ENCODE results near the gene SPG11.
"Not testable (repeated sequence)": the region's sequence is repeated elsewhere in the genome, so short reads cannot be mapped to it uniquely, and the experiment has no call there.

The SPG11 gene

DNA sequence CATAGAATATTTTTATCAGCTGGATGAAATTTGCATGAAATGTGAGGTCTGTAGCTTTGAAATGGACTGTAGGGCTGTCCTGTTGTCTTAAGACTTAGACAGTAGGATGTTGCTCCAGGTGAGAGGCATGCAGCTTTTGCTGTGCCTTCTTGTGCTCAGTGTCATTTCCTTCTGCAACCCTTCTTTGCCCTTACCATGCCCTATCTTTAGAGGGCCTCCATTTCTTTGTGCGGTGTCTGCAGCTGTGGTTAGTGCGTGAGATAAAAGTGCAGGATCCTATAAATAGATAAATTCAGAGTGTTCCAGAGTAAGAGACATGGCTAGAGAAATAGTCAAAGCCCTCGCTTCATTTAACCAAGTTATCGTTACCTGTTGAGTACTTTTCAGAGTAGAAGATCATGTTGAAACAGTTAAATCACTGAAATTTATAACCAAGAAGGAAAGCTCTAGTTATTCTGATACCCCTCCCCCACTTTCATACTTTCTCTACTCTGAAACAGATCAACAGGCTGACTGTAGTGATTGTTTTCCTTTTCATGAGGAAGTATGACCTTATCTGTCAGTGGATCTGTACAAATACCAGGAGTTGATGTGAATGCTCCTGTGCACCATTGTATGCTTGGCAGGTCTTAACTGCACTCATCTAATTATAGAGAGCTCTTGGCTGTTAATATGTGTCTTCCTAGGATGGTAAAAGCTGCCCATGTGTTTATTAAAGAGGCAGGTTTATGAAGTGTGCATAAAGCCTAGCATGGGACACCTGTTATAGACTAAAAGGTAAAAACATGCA is 108.3 kb downstream of the SPG11 start:
- Histone ChIP-seq H3K36me3 (ENCODE audit: insufficient read depth, insufficient read length, low read length) (peaks cover 67% of the 10 kb centered on the region), H3K27me3 (ENCODE audit: insufficient read depth, insufficient read length) (no peaks in the 10 kb centered on the region), H3K9ac (ENCODE audit: insufficient read length, low read depth) (no peak overlapping the region), H3K4me3 (ENCODE audit: insufficient read length, low read depth) (no peak overlapping the region), H3K4me1 (ENCODE audit: insufficient read depth, insufficient read length) (no peaks in the 10 kb centered on the region), H3K9me3 (ENCODE audit: insufficient read depth, low read length) (no peaks in the 10 kb centered on the region)
- TF ChIP-seq SUZ12 (IDR thresholded peaks at IDR 0.05; ENCODE audit: extremely low read depth, insufficient read depth, insufficient read length) (no peak), YY1 (IDR thresholded peaks at IDR 0.05; ENCODE audit: insufficient read depth, insufficient read length) (no peak), ZNF274 (IDR thresholded peaks at IDR 0.05; ENCODE audit: low read depth, low read length) (no peak)
- DNase-seq (ENCODE audit: low read depth, low spot score) = no peak

DNA sequence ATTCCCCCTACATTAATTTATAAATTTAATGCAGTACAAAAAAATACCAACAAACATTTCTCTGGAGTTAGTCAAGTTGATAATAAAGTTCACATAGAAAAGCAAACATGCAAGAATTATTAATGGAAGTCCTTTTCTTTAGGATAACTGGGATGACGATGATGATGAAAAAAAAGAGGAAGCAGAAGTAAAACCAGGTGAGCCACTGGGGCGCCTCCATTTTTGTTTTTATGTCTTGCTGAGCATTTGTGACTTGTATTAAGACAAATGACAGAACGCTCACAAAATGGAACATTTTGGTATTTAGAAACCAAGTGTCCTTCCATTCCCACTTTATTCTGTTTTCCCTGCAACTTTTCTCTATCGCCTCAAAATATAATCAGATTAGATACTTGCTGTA is 112.7 kb downstream of the SPG11 start:
- H3K27me3 ChIP-seq (ENCODE audit: insufficient read depth, insufficient read length) = no peaks in the 10 kb centered on the region
- no peaks in the 10 kb centered on the region for H3K9me3 ChIP-seq (ENCODE audit: insufficient read depth, low read length)
- TF ChIP-seq ZNF274 (IDR thresholded peaks at IDR 0.05; ENCODE audit: low read depth, low read length) (no peak), SUZ12 (IDR thresholded peaks at IDR 0.05; ENCODE audit: extremely low read depth, insufficient read depth, insufficient read length) (no peak), YY1 (IDR thresholded peaks at IDR 0.05; ENCODE audit: insufficient read depth, insufficient read length) (no peak)
- no peak for DNase-seq (ENCODE audit: low read depth, low spot score)
- no peaks in the 10 kb centered on the region for H3K4me1 ChIP-seq (ENCODE audit: insufficient read depth, insufficient read length)
- peaks cover 50% of the 10 kb centered on the region for H3K36me3 ChIP-seq (ENCODE audit: insufficient read depth, insufficient read length, low read length)
- H3K4me3 ChIP-seq (ENCODE audit: insufficient read length, low read depth) = no peak overlapping the region
- H3K9ac ChIP-seq (ENCODE audit: insufficient read length, low read depth) = no peak overlapping the region

DNA sequence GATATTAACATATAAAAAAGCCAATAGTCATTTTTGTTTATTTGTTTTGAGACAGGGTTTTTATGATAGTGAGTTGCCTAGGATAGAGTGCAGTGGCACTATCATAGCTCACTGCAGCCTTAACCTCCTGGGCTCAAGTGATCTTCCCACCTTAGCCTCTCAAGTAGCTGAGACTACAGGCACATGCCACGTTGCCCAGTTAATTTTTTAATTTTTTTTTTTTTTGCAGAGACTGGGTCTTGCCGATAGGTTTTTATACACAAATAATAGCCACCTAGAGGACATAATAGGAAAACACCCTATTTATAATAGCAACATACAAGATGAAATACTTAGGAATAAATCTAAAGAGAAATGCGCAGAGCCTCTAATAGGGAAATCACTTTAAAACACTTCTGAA is 113.2 kb downstream of the SPG11 start:
- H3K9ac ChIP-seq (ENCODE audit: insufficient read length, low read depth) = no peak overlapping the region
- no peak for TF ChIP-seq YY1 (IDR thresholded peaks at IDR 0.05; ENCODE audit: insufficient read depth, insufficient read length)
- no peak for TF ChIP-seq SUZ12 (IDR thresholded peaks at IDR 0.05; ENCODE audit: extremely low read depth, insufficient read depth, insufficient read length)
- no peak for TF ChIP-seq ZNF274 (IDR thresholded peaks at IDR 0.05; ENCODE audit: low read depth, low read length)
- peaks cover 45% of the 10 kb centered on the region for H3K36me3 ChIP-seq (ENCODE audit: insufficient read depth, insufficient read length, low read length)
- DNase-seq (ENCODE audit: low read depth, low spot score) = no peak
- H3K4me1 ChIP-seq (ENCODE audit: insufficient read depth, insufficient read length) = no peaks in the 10 kb centered on the region
- no peaks in the 10 kb centered on the region for H3K27me3 ChIP-seq (ENCODE audit: insufficient read depth, insufficient read length)
- no peak overlapping the region for H3K4me3 ChIP-seq (ENCODE audit: insufficient read length, low read depth)
- H3K9me3 ChIP-seq (ENCODE audit: insufficient read depth, low read length) = no peaks in the 10 kb centered on the region

DNA sequence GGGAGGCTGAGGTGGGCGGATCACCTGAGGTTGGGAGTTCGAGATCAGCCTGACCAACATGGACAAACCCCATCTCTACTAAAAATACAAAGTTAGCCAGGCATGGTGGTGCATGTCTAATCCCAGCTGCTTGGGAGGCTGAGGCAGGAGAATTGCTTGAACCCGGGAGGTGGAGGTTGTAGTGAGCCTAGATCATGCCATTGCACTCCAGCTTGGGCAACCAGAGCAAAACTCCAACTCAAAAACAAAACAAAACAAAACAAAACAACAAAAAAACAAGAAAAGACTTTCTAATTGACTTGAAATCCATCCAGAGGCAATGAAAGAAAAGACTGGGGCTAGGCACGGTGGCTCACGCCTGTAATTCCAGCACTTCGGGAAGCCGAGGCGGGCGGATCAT is 114.3 kb downstream of the SPG11 start:
- not testable (repeated sequence) for H3K4me1 ChIP-seq (ENCODE audit: insufficient read depth, insufficient read length); H3K9me3 ChIP-seq (ENCODE audit: insufficient read depth, low read length); H3K9ac ChIP-seq (ENCODE audit: insufficient read length, low read depth); DNase-seq (ENCODE audit: low read depth, low spot score); H3K27me3 ChIP-seq (ENCODE audit: insufficient read depth, insufficient read length); H3K4me3 ChIP-seq (ENCODE audit: insufficient read length, low read depth)
- peaks cover 34% of the 10 kb centered on the region for H3K36me3 ChIP-seq (ENCODE audit: insufficient read depth, insufficient read length, low read length)

DNA sequence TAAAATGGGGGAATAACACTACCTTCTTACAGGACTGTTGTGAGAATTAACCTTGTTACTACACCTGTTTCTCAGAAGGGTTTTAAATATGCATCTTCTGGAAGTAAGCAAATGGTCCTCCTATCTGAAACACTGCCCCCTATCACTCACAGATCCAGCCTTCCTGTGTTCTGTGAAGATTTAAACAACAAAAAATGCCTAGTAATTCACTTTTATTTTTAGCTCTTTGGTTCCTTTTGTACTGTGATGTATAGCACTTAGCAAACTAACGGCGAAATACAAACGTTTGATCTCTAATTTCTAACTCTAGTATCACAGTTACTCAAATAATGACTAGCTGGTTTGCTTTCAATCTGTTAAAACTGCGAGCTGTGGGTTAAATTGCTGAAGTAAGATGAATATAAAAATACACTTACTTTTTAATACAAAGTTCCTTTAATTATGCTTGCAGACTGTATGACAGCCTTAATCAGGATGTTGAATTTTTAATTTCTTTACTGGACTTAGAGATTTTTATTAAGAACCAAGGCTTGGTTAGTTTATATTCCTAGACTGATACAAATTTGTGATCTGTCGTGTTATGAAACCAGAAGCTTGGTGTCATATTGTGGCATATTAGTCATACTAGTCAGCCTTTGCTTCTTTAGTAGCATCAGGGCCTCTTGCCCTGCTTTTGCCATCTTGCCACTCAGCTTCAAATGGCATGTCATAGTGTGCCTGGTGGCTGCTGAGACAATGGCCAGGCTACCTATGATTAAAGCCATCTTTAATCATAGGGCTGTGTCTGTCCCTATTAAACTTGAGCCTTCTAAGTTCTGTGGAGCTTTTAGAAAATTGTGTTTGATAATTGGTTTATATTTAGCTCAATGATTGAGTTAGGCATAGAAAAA is 117.3 kb downstream of the SPG11 start:
- TF ChIP-seq YY1 (IDR thresholded peaks at IDR 0.05; ENCODE audit: insufficient read depth, insufficient read length) (no peak), ZNF274 (IDR thresholded peaks at IDR 0.05; ENCODE audit: low read depth, low read length) (no peak), SUZ12 (IDR thresholded peaks at IDR 0.05; ENCODE audit: extremely low read depth, insufficient read depth, insufficient read length) (no peak)
- H3K27me3 ChIP-seq (ENCODE audit: insufficient read depth, insufficient read length) = no peaks in the 10 kb centered on the region
- no peaks in the 10 kb centered on the region for H3K9me3 ChIP-seq (ENCODE audit: insufficient read depth, low read length)
- H3K4me3 ChIP-seq (ENCODE audit: insufficient read length, low read depth) = no peak overlapping the region
- no peak overlapping the region for H3K9ac ChIP-seq (ENCODE audit: insufficient read length, low read depth)
- DNase-seq (ENCODE audit: low read depth, low spot score) = no peak
- H3K4me1 ChIP-seq (ENCODE audit: insufficient read depth, insufficient read length) = no peaks in the 10 kb centered on the region
- peaks cover 32% of the 10 kb centered on the region for H3K36me3 ChIP-seq (ENCODE audit: insufficient read depth, insufficient read length, low read length)

DNA sequence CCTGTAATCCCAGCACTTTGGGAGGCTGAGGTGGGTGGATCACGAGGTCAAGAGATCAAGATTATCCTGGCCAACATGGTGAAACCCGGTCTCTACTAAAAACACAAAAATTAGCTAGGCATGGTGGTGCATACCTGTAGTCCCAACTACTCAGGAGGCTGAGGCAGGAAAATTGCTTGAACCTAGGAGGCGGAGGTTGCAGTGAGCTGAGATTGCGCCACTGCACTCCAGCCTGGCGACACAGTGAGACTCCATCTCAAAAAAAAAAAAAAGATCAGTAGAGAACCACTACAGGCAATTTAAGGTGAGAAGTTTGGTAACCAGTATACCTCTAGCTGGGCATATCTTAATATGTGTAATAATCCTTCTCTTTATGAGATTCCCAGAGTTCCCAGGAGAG is 118.7 kb downstream of the SPG11 start:
- not testable (repeated sequence) for DNase-seq (ENCODE audit: low read depth, low spot score); H3K9ac ChIP-seq (ENCODE audit: insufficient read length, low read depth); H3K4me3 ChIP-seq (ENCODE audit: insufficient read length, low read depth); H3K9me3 ChIP-seq (ENCODE audit: insufficient read depth, low read length); H3K27me3 ChIP-seq (ENCODE audit: insufficient read depth, insufficient read length); H3K4me1 ChIP-seq (ENCODE audit: insufficient read depth, insufficient read length)
- H3K36me3 ChIP-seq (ENCODE audit: insufficient read depth, insufficient read length, low read length) = peaks cover 36% of the 10 kb centered on the region

DNA sequence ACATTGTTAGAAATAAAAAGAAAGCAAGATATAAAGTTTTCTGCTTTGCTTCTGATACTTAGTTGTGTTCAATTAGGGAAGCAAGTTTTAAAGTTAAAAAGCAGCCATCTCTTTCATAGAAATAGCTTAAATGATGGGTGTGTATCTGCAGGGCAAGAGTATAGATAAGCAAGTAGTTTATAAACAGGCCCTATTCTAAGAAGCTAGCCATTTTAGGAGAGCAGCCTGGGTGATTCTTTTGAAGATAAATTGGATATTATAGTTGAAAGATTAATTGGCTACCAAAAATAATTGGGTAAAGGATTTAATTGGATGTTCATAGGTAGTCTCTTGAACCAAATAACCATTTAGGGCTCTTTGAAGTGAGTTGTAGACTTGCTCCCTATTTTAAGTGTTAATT is 120.9 kb downstream of the SPG11 start:
- no peak for DNase-seq (ENCODE audit: low read depth, low spot score)
- Histone ChIP-seq H3K9me3 (ENCODE audit: insufficient read depth, low read length) (no peaks in the 10 kb centered on the region), H3K4me3 (ENCODE audit: insufficient read length, low read depth) (no peak overlapping the region), H3K4me1 (ENCODE audit: insufficient read depth, insufficient read length) (no peaks in the 10 kb centered on the region), H3K36me3 (ENCODE audit: insufficient read depth, insufficient read length, low read length) (peaks cover 35% of the 10 kb centered on the region), H3K9ac (ENCODE audit: insufficient read length, low read depth) (no peak overlapping the region), H3K27me3 (ENCODE audit: insufficient read depth, insufficient read length) (no peaks in the 10 kb centered on the region)
- TF ChIP-seq SUZ12 (IDR thresholded peaks at IDR 0.05; ENCODE audit: extremely low read depth, insufficient read depth, insufficient read length) (no peak), ZNF274 (IDR thresholded peaks at IDR 0.05; ENCODE audit: low read depth, low read length) (no peak), YY1 (IDR thresholded peaks at IDR 0.05; ENCODE audit: insufficient read depth, insufficient read length) (no peak)

Data from NT2/D1 (cell line).